COLO829 (cell line): ENCODE results near the gene DHRS4L2.
A peak's percentile ranks its signal among the peaks of the same experiment; 100 is the strongest.
"Not testable (repeated sequence)": the region's sequence is repeated elsewhere in the genome, so short reads cannot be mapped to it uniquely, and the experiment has no call there.

Experiments
- DNase-seq: peaks from one replicate; pipeline ENCODE4 v3.0.0; 2012; ENCODE audit warnings: low spot score

DHRS4L2 gene

DNA sequence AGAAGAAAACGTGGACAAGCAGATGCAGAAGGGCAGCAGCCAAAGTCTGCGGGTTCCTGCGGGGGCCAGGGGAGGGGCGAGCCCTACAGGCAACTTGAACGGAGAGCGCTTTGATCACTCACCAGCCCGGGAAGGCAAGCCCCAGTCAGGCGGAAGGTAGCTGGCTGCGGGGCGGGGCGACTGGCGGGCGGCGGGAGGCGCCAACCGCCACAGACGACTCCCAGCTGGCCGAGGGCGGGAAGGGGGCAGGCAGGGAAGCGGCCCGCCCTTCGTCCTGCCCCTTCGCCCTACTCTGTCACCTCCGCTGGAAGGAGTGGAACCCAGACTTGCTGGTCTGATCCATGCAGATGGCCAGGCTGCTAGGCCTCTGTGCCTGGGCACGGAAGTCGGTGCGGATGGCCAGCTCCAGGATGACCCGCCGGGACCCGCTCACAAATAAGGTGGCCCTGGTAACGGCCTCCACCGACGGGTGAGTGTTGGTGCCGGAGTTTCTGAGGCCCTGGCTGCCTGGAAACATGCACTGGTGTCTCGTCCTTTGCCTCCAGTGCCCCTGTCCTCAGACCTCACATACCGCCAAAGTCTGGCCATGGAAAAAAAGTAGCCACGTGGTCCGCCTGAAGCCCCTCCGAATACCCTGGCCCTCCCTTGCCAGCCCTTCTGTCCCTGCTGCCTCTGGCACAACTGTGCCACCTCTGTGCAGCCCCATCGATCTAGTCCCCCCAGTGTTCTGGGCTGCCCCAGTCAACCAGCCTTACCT lies at the start of gene DHRS4L2:
Gene DHRS4L2, plus strand, starts transcription at position 323 of the 757 bp plus-strand sequence. Its CDS starts 19 bp downstream, at position 342.
- DNase-seq: peak; percentile 11

- DNase-seq: no peak
Observed at GRCh38 chr14:23939607-23940326, 49.0 kb upstream of the DHRS4L2 start.

DNA sequence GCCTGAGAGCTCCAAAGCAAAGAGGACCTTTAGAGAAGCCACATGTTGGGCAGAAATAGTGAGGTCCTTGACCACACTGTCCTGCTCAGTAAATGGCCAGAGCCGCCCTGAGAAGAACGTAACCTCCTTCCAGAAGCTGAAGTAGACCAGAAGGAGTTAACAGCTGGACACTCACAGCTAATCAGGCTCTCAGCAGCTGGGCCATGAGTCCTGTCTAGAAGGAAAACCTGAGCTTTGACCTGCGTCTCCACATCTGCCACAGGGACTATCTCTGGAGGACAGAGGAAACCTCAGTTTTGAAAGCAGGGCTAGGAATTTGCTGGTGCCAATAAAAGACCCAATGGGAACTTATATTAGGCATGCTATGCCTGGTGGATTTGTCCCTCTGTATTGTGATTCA lies 47.5 kb upstream of the DHRS4L2 start:
- no peak for DNase-seq

- DNase-seq: no peak
Observed at GRCh38 chr14:23941669-23942068, 47.1 kb upstream of the DHRS4L2 start.

DNA sequence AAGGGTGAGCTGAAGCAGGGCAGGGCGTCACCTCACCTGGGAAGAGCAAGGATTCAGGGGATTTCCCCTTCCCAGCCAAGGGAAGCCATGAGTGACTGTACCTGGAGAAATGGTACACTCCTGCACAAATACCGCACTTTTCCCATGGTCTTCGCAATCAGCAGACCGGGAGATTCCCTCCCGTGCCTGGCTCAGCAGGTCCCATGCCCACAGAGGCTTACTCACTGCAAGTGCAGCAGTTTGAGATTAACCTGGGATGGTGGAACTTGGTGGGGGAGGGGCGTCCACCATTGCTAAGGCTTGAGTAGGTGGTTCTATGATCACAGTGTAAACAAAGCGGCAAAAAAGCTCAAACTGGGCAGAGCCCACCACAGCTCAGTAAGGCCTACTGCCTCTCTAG lies 46.1 kb upstream of the DHRS4L2 start:
- DNase-seq: no peak

GRCh38 chr14:23949069-23949468 lies 39.7 kb upstream of the DHRS4L2 start:
- DNase-seq: not testable (repeated sequence)

GRCh38 chr14:23950411-23951135 lies 38.2 kb upstream of the DHRS4L2 start:
- DNase-seq: no peak

- DNase-seq: not testable (repeated sequence)
Observed at GRCh38 chr14:23951136-23951466, 37.6 kb upstream of the DHRS4L2 start.

- DNase-seq: no peak
Observed at GRCh38 chr14:23951590-23952201, 37.0 kb upstream of the DHRS4L2 start.

DNA sequence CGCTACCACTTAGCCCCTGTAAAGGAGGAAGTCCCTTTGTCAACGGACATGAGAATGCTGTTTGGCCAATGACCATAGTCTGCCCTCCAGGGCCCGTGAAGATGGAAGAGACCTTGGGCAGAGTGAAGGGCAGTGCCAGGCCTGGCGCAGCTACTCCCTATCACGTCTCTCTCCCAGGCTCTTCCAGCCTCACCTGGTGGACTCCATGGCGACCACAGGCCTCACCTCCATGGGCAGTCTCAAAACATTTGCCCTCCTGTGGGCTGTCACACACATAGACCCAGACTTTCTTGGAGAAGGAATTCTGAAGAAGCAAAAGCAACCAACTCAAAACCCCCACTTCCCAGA lies 35.6 kb upstream of the DHRS4L2 start:
- not testable (repeated sequence) for DNase-seq

- peak; percentile 54 for DNase-seq
Observed at GRCh38 chr14:23953464-23954278, 35.1 kb upstream of the DHRS4L2 start, which contains the start of gene DHRS4. DHRS4 (plus strand) TSS chr14:23953770; CDS start chr14:23953789, 19 bp downstream.

DNA sequence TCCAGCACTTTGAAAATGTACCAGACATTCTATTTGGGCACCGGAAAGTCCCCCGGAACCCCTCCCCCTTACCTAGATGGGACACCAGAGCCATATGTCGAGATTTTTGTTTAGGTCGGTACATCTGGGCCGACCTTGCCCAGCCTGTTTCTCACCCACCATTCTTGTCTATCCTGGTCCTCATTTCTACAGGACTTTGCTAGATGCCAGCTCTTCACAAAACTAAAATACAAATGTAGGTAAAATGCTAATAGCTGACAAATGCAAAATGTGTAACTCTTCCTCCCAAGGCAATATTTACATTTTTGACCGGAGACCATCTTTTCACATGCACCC lies 34.5 kb upstream of the DHRS4L2 start:
- not testable (repeated sequence) for DNase-seq

- not testable (repeated sequence) for DNase-seq
Observed at GRCh38 chr14:23954965-23955364, 33.8 kb upstream of the DHRS4L2 start.

GRCh38 chr14:23955811-23956210 lies 32.9 kb upstream of the DHRS4L2 start:
- DNase-seq: not testable (repeated sequence)

DNA sequence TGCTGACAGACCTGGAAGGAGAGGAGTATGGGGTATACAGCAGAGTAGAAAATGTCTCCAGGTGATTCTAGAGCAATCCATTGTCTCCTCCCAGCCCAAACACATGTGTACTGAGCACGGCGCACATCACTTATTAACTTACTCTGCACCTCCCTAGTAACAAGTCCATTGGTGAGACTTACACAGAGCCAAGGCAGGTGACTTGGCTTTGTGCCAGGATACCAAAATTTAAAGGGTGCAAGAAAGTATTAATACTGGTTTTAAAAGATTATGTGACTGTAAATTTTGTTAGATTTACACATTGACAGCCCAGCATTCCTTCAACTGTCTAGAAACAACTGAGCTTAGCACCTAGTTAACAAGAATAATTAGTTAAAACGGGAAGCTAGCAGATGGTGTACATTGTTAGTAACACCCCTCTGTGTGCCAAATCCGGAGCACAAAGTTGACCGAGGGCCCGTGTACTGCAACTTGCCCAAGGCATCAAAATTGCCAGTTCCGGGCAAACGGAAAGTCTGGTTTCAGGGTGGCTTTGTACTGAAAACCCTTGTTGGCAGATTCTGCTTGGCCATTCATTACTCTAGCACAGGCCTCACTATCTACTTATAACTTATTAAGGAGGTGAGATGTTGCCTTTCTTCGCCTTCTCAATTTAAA lies 30.7 kb upstream of the DHRS4L2 start:
- DNase-seq: not testable (repeated sequence)

DNA sequence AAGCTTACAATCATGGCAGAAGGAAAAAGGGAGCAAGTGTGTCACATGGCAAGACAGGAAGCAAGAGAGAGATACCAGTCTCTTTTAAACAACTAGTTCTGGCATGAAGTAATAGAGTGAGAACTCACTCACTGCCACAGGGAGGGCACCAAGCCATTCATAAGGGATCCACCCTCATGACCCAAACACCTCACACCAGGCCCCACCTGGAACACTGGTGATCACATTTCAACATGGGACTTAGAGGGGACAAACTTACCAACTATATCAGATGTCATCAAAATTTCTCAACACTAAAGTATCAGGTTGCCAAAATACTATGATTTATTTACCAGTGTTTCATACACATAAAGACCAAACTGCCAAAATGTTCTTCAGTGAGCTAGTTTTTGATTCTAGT lies 27.8 kb upstream of the DHRS4L2 start:
- not testable (repeated sequence) for DNase-seq

DNA sequence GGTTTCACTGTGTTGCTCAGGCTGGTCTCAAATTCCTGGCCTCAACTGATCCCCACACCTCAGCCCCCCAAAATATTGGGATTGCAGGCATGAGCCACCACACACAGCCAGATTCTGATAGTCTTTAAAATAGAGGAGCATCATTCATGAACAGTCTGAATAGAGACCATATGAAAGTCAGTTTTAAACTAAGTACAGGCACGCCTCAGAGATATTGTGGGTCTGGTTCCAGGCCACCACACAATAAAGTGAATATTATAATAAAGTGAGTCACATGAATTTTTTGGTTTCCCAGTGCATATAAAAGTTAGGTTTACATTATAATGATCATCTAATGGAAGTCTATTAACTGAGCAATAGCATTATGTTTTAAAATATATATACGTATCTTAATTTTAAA lies 27.0 kb upstream of the DHRS4L2 start:
- not testable (repeated sequence) for DNase-seq

DNA sequence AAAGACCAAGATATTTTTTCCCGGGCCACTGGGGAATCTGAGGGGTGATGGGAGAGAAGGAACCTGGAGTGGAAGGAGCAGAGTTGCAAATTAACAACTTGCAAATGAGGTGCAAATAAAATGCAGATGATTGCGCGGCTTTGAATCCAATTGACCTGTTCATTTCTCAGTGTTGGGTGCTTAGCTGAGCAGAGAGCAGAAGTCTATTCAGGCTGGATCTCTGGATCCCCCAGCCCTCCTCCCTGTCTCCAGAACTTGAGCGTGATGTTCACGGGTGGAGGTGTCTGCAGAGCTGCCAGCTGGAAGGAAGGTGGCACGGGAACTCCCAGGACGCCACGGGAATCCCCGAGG lies 19.6 kb upstream of the DHRS4L2 start:
- not testable (repeated sequence) for DNase-seq

DNA sequence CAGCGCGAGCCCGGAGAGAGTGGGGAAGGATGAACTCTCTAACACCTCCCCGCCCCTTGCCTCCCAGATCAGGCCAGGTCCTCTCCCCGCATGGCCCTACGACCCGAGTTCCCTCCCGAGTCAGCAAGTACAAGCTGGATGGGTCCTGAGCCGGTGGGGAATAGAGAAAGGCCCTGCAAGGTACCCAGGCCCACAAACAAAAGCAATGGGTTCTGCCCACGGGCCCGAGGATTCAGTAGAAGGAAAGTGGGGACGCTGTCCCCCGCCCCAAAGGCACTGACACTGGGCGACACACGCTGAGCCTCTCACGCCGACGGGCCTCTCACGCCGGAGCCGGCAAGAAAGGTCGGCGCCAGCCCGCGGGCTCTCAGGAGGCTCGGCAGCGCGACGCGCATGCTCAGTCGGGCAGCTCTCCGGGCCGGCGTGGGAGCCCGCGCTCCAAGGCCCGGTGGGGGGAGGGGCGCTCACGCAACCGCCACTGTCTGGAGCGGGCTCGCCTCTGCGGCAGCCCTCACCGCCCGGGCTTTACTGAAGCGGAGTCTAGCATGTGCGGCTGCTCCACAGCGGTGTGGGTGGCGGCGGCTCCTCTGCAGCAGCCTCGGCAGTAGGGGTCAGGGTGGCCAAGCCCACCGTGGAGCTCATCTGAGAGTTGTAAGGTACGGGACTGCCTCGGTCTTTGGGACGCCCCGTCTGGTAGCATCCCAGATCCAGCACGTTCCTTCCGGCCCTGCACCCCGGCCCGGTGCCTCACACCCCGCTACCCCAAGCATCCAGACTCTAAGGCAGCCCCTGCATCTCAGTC lies 19.0 kb upstream of the DHRS4L2 start:
- not testable (repeated sequence) for DNase-seq

DNA sequence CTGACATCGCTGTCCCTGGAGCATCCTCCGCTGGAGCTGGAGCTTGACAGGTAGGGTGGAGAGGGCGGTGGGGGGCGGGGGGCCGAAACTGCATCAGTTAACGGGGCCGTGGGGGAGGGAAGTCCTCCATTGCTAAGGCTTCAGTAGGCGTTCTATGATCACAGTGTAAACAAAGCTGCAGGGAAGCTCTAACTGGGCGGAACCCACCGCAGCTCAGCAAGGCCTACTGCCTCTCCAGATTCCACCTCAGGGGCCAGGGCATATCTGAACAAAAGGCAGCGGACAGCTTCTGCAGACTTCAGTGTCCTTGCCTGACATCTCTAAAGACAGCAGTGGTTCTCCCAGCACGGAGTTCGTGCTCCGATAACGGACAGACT lies 18.5 kb upstream of the DHRS4L2 start:
- DNase-seq: not testable (repeated sequence)
